DMS79 (cell line): ENCODE data around the gene FAM227A.

ENCODE experiments used
- DNase-seq: peaks from one replicate; lab custom pipeline; 2025; lab: John Stamatoyannopoulos, UW

The FAM227A gene

GRCh38 chr22:38656256-38657044, at the start of gene FAM227A, which contains the start of gene CBY1:
TSS of gene FAM227A (minus strand) at chr22:38656392. CDS start at chr22:38650168, 6,224 bp downstream.
TSS of gene CBY1 (plus strand) at chr22:38656638. CDS start at chr22:38668055, 11,417 bp downstream.
- peak; percentile 78 for DNase-seq

GRCh38 chr22:38705235-38706100, 49.3 kb upstream of the FAM227A start, which contains the start of gene GTPBP1:
TSS of gene GTPBP1 (plus strand) at chr22:38705944. CDS start at chr22:38705956, 12 bp downstream.
- peak; percentile 97 for DNase-seq

- no peak for DNase-seq
These were observed 48.6 kb upstream of the FAM227A start for GRCh38 chr22:38704654-38705234.

GRCh38 chr22:38700789-38701628, 44.8 kb upstream of the FAM227A start, which contains the start of gene JOSD1:
TSS of gene JOSD1 (minus strand) at chr22:38700943. CDS start at chr22:38699987, 956 bp downstream.
- peak; percentile 44 for DNase-seq

GRCh38 chr22:38700270-38700788, 44.1 kb upstream of the FAM227A start:
- DNase-seq: no peak

GRCh38 chr22:38699784-38700183, 43.6 kb upstream of the FAM227A start:
- no peak for DNase-seq

GRCh38 chr22:38699143-38699542, 43.0 kb upstream of the FAM227A start:
- DNase-seq: no peak

GRCh38 chr22:38698407-38699094, 42.4 kb upstream of the FAM227A start:
- DNase-seq: no peak

- no peak for DNase-seq
These were observed 41.4 kb upstream of the FAM227A start for GRCh38 chr22:38697425-38698089.

- no peak for DNase-seq
These were observed 40.6 kb upstream of the FAM227A start for GRCh38 chr22:38696606-38697424.

GRCh38 chr22:38694940-38695339, 38.7 kb upstream of the FAM227A start:
- DNase-seq: no peak

GRCh38 chr22:38694049-38694448, 37.9 kb upstream of the FAM227A start:
- DNase-seq: no peak

GRCh38 chr22:38689651-38690050, 33.5 kb upstream of the FAM227A start:
- no peak for DNase-seq

GRCh38 chr22:38685761-38686160, 29.6 kb upstream of the FAM227A start:
- no peak for DNase-seq

- DNase-seq: no peak
These were observed 28.7 kb upstream of the FAM227A start for GRCh38 chr22:38684895-38685294.

- DNase-seq: peak; percentile 32
These were observed 25.6 kb upstream of the FAM227A start, which contains the start of gene TOMM22 for GRCh38 chr22:38681582-38682335. TSS of gene TOMM22 (plus strand) at chr22:38681957. CDS start at chr22:38681979, 22 bp downstream.

GRCh38 chr22:38675833-38676232, 19.6 kb upstream of the FAM227A start:
- no peak for DNase-seq

GRCh38 chr22:38674888-38675287, 18.7 kb upstream of the FAM227A start:
- DNase-seq: no peak
